Measurements from ENCODE around the gene CMC4.
A peak's percentile ranks its signal among the peaks of the same experiment; 100 is the strongest.

The CMC4 gene

GRCh38 chrX:155052738-155053498, 18.0 kb downstream of the CMC4 start:
- no peak for DNase-seq

- DNase-seq = peak; percentile 35
These were observed 21.8 kb downstream of the CMC4 start for GRCh38 chrX:155048977-155049619.

GRCh38 chrX:155046811-155047528, 24.0 kb downstream of the CMC4 start:
- no peak for DNase-seq

- no peak for DNase-seq
These were observed 24.7 kb downstream of the CMC4 start for GRCh38 chrX:155046129-155046810.

- no peak for DNase-seq
These were observed 35.2 kb downstream of the CMC4 start for GRCh38 chrX:155035688-155036087.

GRCh38 chrX:155031657-155032056, 39.3 kb downstream of the CMC4 start:
- DNase-seq = no peak

GRCh38 chrX:155028877-155029291, 42.1 kb downstream of the CMC4 start:
- no peak for DNase-seq

GRCh38 chrX:155028129-155028528, 42.8 kb downstream of the CMC4 start:
- peak; percentile 34 for DNase-seq

- peak; percentile 19 for DNase-seq
These were observed 43.3 kb downstream of the CMC4 start for GRCh38 chrX:155027509-155028066.

- DNase-seq = peak; percentile 90
These were observed 44.0 kb downstream of the CMC4 start, which contains the start of gene FUNDC2 for GRCh38 chrX:155026727-155027508. FUNDC2 (plus strand) TSS chrX:155026844; CDS start chrX:155026939, 95 bp downstream.

- no peak for DNase-seq
These were observed 44.6 kb downstream of the CMC4 start for GRCh38 chrX:155026420-155026726.

- DNase-seq = no peak
These were observed 46.8 kb downstream of the CMC4 start for GRCh38 chrX:155023907-155024833.

- DNase-seq = no peak
These were observed 48.4 kb downstream of the CMC4 start, which contains the start of gene F8 for GRCh38 chrX:155022585-155022984. F8 (minus strand) TSS chrX:155022723; CDS start chrX:155022552, 171 bp downstream.

- DNase-seq = no peak
These were observed 50.3 kb downstream of the CMC4 start for GRCh38 chrX:155020591-155020990.

All from COR-L47 (cell line).